Measurements from ENCODE around the gene MICU2. TPM values are rescaled to one million over a fixed set of nuclear protein-coding genes. Genes with fewer than 3 reads are reported as not detected.

The MICU2 gene
- total RNA-seq, 3 donors from 2014 or later: 34.4 to 47.5 (median 47.2) TPM

GRCh38 chr13:21576426-21576825, 27.5 kb downstream of the MICU2 start:
- Histone ChIP-seq H3K4me1 (ENCODE audit: low read depth) (no peaks in the 10 kb centered on the region), H3K36me3 (ENCODE audit: low read depth) (no peaks in the 10 kb centered on the region), H3K9me3 (no peaks in the 10 kb centered on the region), H3K4me3 (no peak overlapping the region)
- intact Hi-C loops (cut with DNase I, micrococcal nuclease): no loop called here
- ATAC-seq: no peak
- no peak for DNase-seq
- TF ChIP-seq, protein P1, sequence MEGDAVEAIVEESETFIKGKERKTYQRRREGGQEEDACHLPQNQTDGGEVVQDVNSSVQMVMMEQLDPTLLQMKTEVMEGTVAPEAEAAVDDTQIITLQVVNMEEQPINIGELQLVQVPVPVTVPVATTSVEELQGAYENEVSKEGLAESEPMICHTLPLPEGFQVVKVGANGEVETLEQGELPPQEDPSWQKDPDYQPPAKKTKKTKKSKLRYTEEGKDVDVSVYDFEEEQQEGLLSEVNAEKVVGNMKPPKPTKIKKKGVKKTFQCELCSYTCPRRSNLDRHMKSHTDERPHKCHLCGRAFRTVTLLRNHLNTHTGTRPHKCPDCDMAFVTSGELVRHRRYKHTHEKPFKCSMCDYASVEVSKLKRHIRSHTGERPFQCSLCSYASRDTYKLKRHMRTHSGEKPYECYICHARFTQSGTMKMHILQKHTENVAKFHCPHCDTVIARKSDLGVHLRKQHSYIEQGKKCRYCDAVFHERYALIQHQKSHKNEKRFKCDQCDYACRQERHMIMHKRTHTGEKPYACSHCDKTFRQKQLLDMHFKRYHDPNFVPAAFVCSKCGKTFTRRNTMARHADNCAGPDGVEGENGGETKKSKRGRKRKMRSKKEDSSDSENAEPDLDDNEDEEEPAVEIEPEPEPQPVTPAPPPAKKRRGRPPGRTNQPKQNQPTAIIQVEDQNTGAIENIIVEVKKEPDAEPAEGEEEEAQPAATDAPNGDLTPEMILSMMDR (IDR thresholded peaks at IDR 0.05): no peak

DNA sequence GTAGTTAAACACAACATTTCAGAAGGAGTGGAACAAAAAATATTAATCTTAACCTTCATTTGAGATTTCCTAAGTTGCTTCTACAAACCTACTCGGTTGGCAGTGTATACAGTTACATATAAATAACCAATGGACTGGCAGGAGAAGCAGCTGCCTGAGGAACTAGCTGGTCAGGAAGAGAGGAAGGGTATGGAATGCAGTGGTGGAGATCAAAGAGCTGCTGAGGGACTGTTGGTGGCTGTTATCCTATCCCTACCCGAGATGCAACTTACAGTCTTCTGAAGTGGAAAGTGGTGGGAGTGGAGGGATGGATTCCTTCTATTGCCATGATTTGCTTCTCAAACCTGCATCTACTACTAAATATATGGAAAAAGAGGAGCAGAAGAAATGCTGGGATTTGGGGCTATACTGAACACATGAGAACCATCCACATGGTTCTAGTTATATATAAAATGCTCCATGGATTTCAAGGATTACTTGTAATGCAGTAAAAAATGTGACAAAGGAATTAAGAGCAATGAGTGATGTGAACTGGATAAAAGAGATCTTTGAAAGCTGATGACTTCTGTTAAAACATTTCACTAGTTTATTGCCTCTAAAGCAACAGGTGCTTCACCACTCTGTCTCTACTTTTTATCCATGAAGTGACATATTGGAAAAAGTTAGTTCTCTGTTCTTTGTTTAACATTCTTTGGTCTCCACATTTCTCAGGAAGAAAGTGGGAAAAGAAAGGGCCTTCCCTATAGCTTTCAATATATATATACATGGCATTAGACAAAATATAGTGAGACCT, 29.9 kb downstream of the MICU2 start:
- no peaks in the 10 kb centered on the region for H3K4me1 ChIP-seq (ENCODE audit: low read depth)
- TF ChIP-seq, protein P1 (IDR thresholded peaks at IDR 0.05): no peak
- no peaks in the 10 kb centered on the region for H3K36me3 ChIP-seq (ENCODE audit: low read depth)
- ATAC-seq (no peak), DNase-seq (no peak)
- no peaks in the 10 kb centered on the region for H3K9me3 ChIP-seq
- no peak overlapping the region for H3K4me3 ChIP-seq
- intact Hi-C loops (cut with DNase I, micrococcal nuclease): no loop called here

DNA sequence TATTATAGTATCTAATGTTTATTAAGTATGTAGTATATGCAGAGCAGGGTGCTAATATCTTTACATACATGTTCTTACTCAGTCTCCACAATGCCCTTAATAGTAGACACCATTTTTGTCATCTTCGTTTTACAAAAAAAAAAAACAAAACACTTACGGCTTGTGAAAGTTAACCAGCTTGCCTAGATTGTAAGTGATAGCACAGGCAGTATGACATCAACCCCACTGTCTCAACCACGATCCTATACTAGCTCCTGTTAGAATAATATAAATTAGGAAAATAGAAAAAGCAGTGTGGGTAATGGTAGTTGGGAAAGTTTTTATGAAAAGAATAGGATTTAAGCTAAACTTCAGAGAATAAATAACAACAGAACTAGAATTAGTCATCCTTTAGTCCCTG, 34.3 kb downstream of the MICU2 start:
- no peaks in the 10 kb centered on the region for H3K4me1 ChIP-seq (ENCODE audit: low read depth)
- no peak for ATAC-seq
- intact Hi-C loops (cut with DNase I, micrococcal nuclease): no loop called here
- TF ChIP-seq, protein P1 (IDR thresholded peaks at IDR 0.05): no peak
- H3K4me3 ChIP-seq: no peak overlapping the region
- no peak for DNase-seq
- H3K9me3 ChIP-seq: no peaks in the 10 kb centered on the region
- no peaks in the 10 kb centered on the region for H3K36me3 ChIP-seq (ENCODE audit: low read depth)

DNA sequence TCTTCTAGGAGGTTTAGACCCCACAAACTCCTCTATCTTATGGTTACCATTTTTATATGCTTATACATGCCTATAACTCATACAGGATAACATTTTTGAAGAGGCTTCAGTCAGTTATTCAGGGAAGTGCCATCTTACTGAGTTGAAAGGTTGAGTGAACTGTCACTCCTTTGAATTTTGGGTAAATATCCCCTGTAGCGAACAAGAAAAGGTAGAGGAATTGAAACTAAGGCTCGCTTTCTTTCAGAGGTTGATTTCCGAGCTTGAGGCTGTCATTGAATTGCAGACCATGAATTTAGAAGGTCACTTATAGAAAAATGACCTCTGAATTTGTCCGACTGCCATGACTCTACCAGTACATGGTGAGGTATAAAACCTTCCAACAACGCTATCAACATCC, 35.1 kb downstream of the MICU2 start:
- intact Hi-C loops (cut with DNase I, micrococcal nuclease): no loop called here
- H3K4me3 ChIP-seq: no peak overlapping the region
- H3K9me3 ChIP-seq: no peaks in the 10 kb centered on the region
- H3K36me3 ChIP-seq (ENCODE audit: low read depth): no peaks in the 10 kb centered on the region
- ATAC-seq (no peak), DNase-seq (no peak)
- TF ChIP-seq, protein P1 (IDR thresholded peaks at IDR 0.05): no peak
- no peaks in the 10 kb centered on the region for H3K4me1 ChIP-seq (ENCODE audit: low read depth)

GRCh38 chr13:21567714-21568113, 36.3 kb downstream of the MICU2 start:
- ATAC-seq (no peak), DNase-seq (no peak)
- Histone ChIP-seq H3K9me3 (no peaks in the 10 kb centered on the region), H3K4me1 (ENCODE audit: low read depth) (no peaks in the 10 kb centered on the region), H3K36me3 (ENCODE audit: low read depth) (no peaks in the 10 kb centered on the region), H3K4me3 (no peak overlapping the region)
- intact Hi-C loops (cut with DNase I, micrococcal nuclease): no loop called here
- TF ChIP-seq, protein P1 (IDR thresholded peaks at IDR 0.05): no peak

Data from mucosa of descending colon (tissue), 3 donors.